Psoas muscle (tissue), 8 donors: ENCODE results near the gene KIF11. TPM values are rescaled to one million over a fixed set of nuclear protein-coding genes. Genes with fewer than 3 reads are reported as not detected.

Experiments
- ATAC-seq, 4 donors: fragments of 200-7000 bp; cut with Tn5 transposase; one replicate each; pipeline ENCODE4 v1.9.1; 2020; ENCODE audit warnings: moderate library complexity in 3 of 4, mild to moderate bottlenecking in 2 of 4
- DNase-seq, 2 donors: peaks; one replicate each; pipeline ENCODE4 v3.0.0-alpha.2; 2020
- H3K27ac ChIP-seq: fragments of 200-600 bp; one replicate; pipeline ENCODE4 v1.8.0; 2022
- H3K27me3 ChIP-seq, 3 donors: fragments of 200-600 bp in 1 of 3; one replicate each; pipeline versions ENCODE4 v1.6.1 to v1.8.0; 2013 to 2022; ENCODE audit warnings: low read length in 2 of 3, mild to moderate bottlenecking in 2 of 3, moderate library complexity in 1 of 3; ENCODE audit not compliant: insufficient read depth in 3 of 3
- H3K36me3 ChIP-seq, 2 donors: fragments of 200-600 bp in 1 of 2; one replicate each; pipeline versions ENCODE4 v1.6.1 to v1.8.0; 2013 to 2022; ENCODE audit warnings: low read depth in 1 of 2, mild to moderate bottlenecking in 1 of 2, moderate library complexity in 1 of 2; ENCODE audit not compliant: insufficient read depth in 1 of 2
- H3K4me1 ChIP-seq: fragments of 200-600 bp; one replicate; pipeline ENCODE4 v1.8.0; 2022
- H3K4me3 ChIP-seq: fragments of 200-600 bp; one replicate; pipeline ENCODE4 v1.8.0; 2022; ENCODE audit warnings: mild to moderate bottlenecking
- H3K9me3 ChIP-seq: fragments of 200-600 bp; one replicate; pipeline ENCODE4 v1.8.0; 2022
- WGBS, 3 donors: extraction: QIAGEN DNeasy Blood & Tissue Kit; methylation state at CpG; one replicate each; pipeline versions ENCODE4 v1.1.6 to v1.1.7; 2013; 5-methylcytosine and 5-hydroxymethylcytosine counted together
- intact Hi-C, 2 donors: fragments of 100-400 bp; cut with DNase I; formaldehyde crosslinking; loops; one replicate each; pipeline versions ENCODE4 v1.11.0 to v1.14.2; 2022
- polyA plus RNA-seq, 3 donors: library from polyadenylated mRNA; stranded (reverse); fragments of 200-250 nt; gene quantifications; one replicate each; pipeline ENCODE4 v1.2.3, GENCODE V29; 2013
- total RNA-seq, 4 donors: library from RNA; stranded (reverse); fragmentation: NEBNext Ultra II Directional in 2 of 4; extraction: Animal tissue kit (Norgen Biotek cat#: 25700) in 2 of 4; gene quantifications; one replicate each; pipeline versions ENCODE4 v1.2.1 to v1.2.4, GENCODE V29; 2021 to 2023
- TF ChIP-seq, protein P1 (sequence below): fragments of 200-600 bp; IDR thresholded peaks from one replicate; pipeline ENCODE4 v1.8.0; 2022; ENCODE audit warnings: antibody characterized with exemption
- donor health status: healthy with polysubstance abuse.
- donor health status: DM: no; HTN: no; CAD: no; lungs with moderate emphysema.
- donor health status: Bipolar disorder and iron deficiency.
- donor health status: healthy.
- donor health status: DM: yes; HTN: yes; CAD: no.
- donor health status: DM: no; HTN: no; CAD: no.
- donor health status: DM: no; HTN: no; CAD: no.
- donor health status: DM: yes; HTN: yes; CAD: no.

The KIF11 gene
- total and polyA plus RNA-seq, 7 donors = 0.08 to 0.40 (median 0.23) TPM

DNA sequence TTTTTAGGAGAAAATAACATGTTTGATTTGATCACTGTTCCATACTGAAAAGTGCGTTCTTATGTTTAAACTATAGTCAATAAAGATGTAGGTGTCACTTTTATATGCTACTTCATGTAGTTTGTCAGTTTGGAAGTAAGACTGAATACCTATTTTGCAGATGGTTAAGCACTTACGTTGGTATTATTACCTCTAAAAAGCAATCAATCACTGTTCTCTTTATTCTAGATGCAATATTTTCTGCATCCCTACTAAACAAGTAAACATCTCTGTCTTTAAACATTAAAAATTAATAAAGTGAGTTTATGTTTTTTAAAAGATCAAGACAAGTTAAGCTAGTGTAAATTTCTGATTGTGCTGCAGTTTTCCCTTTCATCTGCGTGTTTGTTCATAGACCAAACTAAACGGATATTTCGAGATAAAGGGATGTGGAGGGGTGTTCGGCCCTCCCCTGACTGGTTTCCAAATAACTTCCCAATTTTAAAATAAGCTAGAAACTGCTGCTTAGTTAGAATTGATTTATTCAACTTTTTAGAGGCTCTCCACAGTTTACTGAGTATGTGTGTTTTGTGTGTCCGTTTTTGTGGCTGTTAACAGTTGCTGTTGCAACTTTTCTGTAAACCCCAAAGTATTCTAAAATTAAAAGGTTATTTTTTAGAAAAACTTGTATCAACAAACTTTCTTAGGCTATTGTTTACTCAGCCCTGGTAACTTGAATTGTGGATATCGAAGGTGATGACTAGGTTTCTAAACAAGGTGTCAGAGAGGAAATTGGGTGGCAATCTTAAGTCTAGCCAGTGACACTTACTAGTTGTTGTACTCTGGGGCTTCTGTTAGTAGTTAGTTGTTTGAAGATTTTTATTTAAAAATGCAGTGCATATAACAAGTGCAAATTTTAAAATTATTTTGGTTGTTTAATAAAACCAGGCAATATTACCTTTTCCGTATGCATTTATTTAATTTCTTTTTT, 974 bp downstream of the KIF11 start:
- H3K27ac ChIP-seq = no peak overlapping the region
- DNase-seq = no peak
- peaks cover 5% of the 10 kb centered on the region for H3K4me1 ChIP-seq
- no peaks in the 10 kb centered on the region for H3K36me3 ChIP-seq
- peak overlapping the region; percentile 91 for H3K4me3 ChIP-seq
- ATAC-seq = no peak
- H3K9me3 ChIP-seq = no peaks in the 10 kb centered on the region
- H3K27me3 ChIP-seq = no peaks in the 10 kb centered on the region
- 10 to 16% (median 10%) methylated on average over 9 of the region's 9 CpGs for WGBS, 3 donors
- TF ChIP-seq, protein P1, sequence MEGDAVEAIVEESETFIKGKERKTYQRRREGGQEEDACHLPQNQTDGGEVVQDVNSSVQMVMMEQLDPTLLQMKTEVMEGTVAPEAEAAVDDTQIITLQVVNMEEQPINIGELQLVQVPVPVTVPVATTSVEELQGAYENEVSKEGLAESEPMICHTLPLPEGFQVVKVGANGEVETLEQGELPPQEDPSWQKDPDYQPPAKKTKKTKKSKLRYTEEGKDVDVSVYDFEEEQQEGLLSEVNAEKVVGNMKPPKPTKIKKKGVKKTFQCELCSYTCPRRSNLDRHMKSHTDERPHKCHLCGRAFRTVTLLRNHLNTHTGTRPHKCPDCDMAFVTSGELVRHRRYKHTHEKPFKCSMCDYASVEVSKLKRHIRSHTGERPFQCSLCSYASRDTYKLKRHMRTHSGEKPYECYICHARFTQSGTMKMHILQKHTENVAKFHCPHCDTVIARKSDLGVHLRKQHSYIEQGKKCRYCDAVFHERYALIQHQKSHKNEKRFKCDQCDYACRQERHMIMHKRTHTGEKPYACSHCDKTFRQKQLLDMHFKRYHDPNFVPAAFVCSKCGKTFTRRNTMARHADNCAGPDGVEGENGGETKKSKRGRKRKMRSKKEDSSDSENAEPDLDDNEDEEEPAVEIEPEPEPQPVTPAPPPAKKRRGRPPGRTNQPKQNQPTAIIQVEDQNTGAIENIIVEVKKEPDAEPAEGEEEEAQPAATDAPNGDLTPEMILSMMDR = no peak
- intact Hi-C loops = loop anchor here in 1 of 2 donors (10.0 kb wide), 2 partner anchors 281 to 1729 kb away; no protein-coding TSS in a partner anchor

DNA sequence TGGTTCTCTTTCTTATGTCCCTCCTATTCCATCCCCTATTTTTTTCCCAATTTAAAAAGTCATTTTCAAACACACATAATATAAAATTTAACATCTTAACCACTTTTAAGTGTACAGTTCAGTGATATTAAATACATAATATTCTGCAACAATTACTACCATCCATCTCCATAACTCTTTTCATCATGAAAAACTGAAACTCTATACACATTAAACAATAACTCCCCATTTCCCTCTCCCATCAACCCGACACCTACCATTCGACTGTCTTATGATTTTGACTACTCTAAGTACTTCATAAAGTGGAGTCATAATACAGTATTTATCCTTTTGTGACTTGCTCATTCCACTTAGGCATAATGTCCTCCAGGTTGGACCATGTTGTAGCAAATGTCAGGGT, 2.6 kb downstream of the KIF11 start:
- no peak overlapping the region for H3K27ac ChIP-seq
- no peak for ATAC-seq
- no peak for DNase-seq
- H3K27me3 ChIP-seq = no peaks in the 10 kb centered on the region
- peaks cover 5% of the 10 kb centered on the region for H3K4me1 ChIP-seq
- H3K4me3 ChIP-seq = no peak overlapping the region
- no peaks in the 10 kb centered on the region for H3K36me3 ChIP-seq
- WGBS, 3 donors = 84 to 87% (median 86%) methylated on average over 2 of the region's 2 CpGs
- TF ChIP-seq, protein P1 = no peak
- intact Hi-C loops = loop anchor here in 1 of 2 donors (10.0 kb wide), 2 partner anchors 279 to 1731 kb away; no protein-coding TSS in a partner anchor
- no peaks in the 10 kb centered on the region for H3K9me3 ChIP-seq

DNA sequence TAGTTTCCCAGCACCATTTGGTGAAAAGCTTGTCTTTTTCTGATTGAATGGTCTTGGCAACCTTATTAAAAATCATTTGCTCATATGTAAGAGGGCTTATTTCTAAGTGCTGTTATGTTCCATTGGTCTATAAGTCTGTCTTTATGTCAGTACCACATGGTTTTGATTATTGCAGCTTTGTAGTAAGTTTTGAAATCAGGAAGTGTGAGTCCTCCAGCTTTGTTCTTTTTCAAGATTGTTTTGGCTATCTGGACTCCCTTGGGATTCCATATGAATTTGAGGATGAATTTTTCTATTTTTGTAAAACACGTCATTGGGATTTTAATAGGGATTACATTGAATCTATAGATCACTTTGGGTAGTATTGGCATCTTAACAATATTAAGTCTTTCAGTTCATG, 5.4 kb downstream of the KIF11 start:
- ATAC-seq (no peak), DNase-seq (no peak)
- H3K9me3 ChIP-seq = no peaks in the 10 kb centered on the region
- no peaks in the 10 kb centered on the region for H3K36me3 ChIP-seq
- H3K27ac ChIP-seq = no peak overlapping the region
- intact Hi-C loops = loop anchor here in 1 of 2 donors (10.0 kb wide), 2 partner anchors 276 to 1734 kb away; no protein-coding TSS in a partner anchor
- no peak overlapping the region for H3K4me3 ChIP-seq
- peaks cover 4% of the 10 kb centered on the region for H3K4me1 ChIP-seq
- 86 to 98% (median 93%) methylated on average over 1 of the region's 1 CpG for WGBS, 3 donors
- TF ChIP-seq, protein P1 = no peak
- H3K27me3 ChIP-seq = no peaks in the 10 kb centered on the region

DNA sequence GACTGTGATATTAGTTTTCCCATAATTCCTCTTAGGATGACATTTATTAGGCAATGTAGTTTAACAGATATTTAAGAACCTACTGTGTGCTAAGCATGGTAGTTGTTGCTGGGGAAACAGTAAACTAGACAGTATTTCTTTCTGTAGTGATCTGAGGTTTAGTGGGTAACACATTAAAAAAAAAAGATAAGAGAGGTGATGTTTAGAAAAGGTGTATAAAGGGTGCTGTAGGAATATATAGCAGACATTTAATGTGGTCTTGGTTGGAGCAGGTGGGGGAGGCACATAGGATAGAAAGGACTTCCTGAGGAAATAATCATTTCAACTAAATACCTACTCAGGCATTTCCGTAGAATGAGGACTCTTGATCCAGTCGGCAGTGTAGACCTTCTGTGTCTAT, 11.9 kb downstream of the KIF11 start:
- ATAC-seq (no peak), DNase-seq (no peak)
- H3K9me3 ChIP-seq = no peaks in the 10 kb centered on the region
- H3K27ac ChIP-seq = no peak overlapping the region
- no peaks in the 10 kb centered on the region for H3K4me1 ChIP-seq
- intact Hi-C loops = no loop called here
- TF ChIP-seq, protein P1 = no peak
- no peak overlapping the region for H3K4me3 ChIP-seq
- WGBS, 3 donors = 88 to 93% (median 88%) methylated on average over 2 of the region's 2 CpGs
- H3K27me3 ChIP-seq = no peaks in the 10 kb centered on the region
- no peaks in the 10 kb centered on the region for H3K36me3 ChIP-seq
